SK-N-SH treated with all-trans-retinoic acid at 6 μM for 48 hours (cell line): Measurements from ENCODE around the gene HDGFL2.

ENCODE experiments used
- BACH2 ChIP-seq: fragments of 250-450 bp; sonication (Bioruptor Pico); IDR thresholded peaks from 2 replicates; pipeline ENCODE4 v1.9.0; 2021; ENCODE audit warnings: mild to moderate bottlenecking, borderline replicate concordance
- CREB5 ChIP-seq: fragments of 250-450 bp; sonication (Bioruptor Pico); IDR thresholded peaks from 2 replicates; pipeline ENCODE4 v1.5.1; 2020; ENCODE audit warnings: low read depth, mild to moderate bottlenecking, moderate library complexity
- PATZ1 ChIP-seq: fragments of 250-450 bp; sonication (Bioruptor Pico); IDR thresholded peaks from 2 replicates; pipeline ENCODE4 v1.8.0; 2020; ENCODE audit warnings: mild to moderate bottlenecking, moderate library complexity, borderline replicate concordance
- RARB ChIP-seq: fragments of 250-450 bp; sonication (Bioruptor Pico); IDR thresholded peaks from 2 replicates; pipeline ENCODE4 v1.8.0; 2021; ENCODE audit warnings: mild to moderate bottlenecking, moderate library complexity
- ZFP3 ChIP-seq: fragments of 250-450 bp; sonication (Bioruptor Pico); IDR thresholded peaks from 2 replicates; pipeline ENCODE4 v1.5.0; 2020; ENCODE audit warnings: mild to moderate bottlenecking, moderate library complexity
- ZNF70 ChIP-seq: fragments of 450-650 bp; formaldehyde crosslinking; IDR thresholded peaks from 2 replicates; pipeline ENCODE4 v1.5.0; 2020; ENCODE audit warnings: mild to moderate bottlenecking, moderate library complexity

GRCh38 chr19:4423416-4424126 lies 48.5 kb upstream of the HDGFL2 start:
- TF ChIP-seq BACH2 (no peak), PATZ1 (CRISPR knock-in tag) (no peak), CREB5 (CRISPR knock-in tag) (no peak), RARB (no peak), ZNF70 (CRISPR knock-in tag) (no peak), ZFP3 (CRISPR knock-in tag) (no peak)
